HG03103 (cell line): Measurements from ENCODE around the gene MACF1.

Experiments used
- ATAC-seq: cut with Tn5 transposase; IDR thresholded peaks from one replicate; pipeline ENCODE4 v1.9.1; 2021; ENCODE audit warnings: low read depth; ENCODE audit not compliant: unreplicated experiment

The MACF1 gene

GRCh38 chr1:39258925-39259244, 54.4 kb downstream of the MACF1 start:
- no peak for ATAC-seq

- ATAC-seq: no peak
Observed at GRCh38 chr1:39261712-39262221, 57.3 kb downstream of the MACF1 start.

GRCh38 chr1:39262802-39263201, 58.3 kb downstream of the MACF1 start:
- no peak for ATAC-seq

- no peak for ATAC-seq
Observed at GRCh38 chr1:39266269-39266668, 61.8 kb downstream of the MACF1 start.

DNA sequence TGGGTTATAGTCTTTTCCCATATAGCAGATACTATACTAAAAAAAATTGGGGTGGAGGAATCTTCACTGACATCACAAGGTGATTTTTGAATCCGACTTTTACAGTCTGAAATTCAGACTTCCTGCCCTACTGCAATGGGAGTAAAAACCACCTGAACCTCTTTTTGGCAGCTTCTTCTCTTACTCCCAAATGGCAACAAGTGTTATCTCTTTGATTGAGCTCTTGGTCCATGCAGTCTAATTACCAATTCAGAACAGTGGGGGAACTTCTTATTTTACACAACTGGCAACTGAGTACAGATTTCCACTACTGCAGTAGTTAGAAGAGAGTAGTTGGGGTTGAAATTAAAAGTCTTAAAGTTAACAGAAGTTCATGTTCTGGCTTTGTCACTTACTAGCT, 62.3 kb downstream of the MACF1 start:
- no peak for ATAC-seq

DNA sequence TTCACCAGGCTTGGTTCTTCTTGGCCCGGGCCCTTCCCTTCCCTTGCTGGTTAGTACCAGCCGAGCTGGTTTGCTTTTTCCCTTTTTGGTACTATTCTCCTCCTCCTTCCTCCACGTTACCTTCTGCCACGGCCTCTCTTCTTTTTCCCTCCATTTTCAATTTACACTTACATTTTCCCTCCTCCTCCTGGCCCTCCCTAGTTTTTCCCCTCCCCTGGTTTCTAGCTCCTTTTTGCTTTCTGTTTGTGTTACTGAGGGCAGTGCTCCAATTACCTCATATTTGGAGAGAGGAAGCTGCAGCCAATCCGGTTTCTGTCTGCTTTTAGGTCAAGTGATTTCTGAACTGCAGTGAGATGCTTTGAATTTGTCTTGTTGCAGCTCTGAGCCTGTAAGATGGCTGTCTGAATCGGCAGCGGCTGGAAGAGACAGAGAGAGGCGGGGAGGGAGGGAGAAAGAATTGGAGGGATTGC, 63.7 kb downstream of the MACF1 start:
- ATAC-seq: no peak

DNA sequence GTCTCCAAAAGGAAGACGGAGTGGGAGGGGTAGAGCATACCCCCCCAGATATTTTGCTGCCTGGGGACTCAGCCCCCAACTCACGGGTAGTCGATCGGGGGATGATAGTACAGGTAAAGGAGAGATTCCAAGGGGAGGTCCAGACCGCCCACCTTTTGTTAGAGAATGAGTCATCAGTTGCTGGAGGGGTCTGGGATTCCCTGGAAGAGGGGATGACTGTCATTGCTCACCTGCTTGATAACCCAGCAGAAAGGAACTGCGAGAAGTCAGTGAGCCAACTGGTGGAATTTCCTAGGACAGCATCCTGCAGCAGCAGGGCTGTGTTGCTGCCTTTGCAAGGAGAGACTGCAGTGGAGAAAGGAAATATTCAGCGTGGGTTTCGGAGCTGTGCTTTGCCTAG, 64.4 kb downstream of the MACF1 start:
- no peak for ATAC-seq

DNA sequence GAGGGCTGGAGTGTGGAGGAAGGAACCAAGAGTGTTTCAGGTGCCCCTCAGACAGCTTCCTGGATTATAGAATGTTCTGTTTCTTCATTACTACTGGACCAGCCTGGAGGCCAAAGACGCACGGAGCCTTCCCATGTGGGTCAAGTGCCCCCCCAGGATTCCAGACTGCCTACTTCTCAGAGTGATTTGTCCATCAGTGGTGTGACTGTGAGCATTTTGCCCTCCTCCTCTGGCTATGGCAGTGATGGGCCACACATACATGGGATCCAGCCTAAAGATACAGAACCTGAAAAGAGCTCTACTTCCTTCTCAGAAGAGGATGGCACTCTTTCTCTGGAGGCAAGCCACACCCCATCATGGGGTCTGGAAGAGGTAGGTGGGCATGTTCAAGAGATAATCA, 64.9 kb downstream of the MACF1 start:
- ATAC-seq: no peak

DNA sequence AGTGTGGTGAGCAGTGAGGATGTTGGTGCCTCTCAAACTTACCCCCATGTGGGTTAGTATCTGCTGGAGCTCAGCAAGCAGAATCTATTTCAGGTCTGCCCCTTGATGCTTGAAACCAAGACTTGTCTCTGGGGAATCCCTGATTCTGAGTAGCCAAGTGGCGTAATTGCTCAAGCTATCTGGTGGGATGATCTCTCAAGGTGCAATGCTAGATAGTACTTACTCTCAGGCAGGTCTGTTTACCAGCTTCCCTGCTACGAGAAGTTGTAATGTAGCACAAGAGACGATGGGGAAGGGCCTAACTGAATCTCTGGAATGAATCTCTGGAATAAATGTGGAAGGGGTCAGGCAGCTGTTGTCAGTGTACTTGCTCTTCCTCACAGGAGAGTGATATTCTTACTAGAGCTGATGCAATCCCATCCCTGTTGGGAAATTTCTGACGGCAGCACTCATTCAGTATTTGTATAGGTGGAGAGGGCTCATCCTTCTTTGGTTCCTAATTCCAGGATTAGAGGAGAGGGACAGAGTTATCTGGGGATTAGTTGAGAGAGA, 65.4 kb downstream of the MACF1 start:
- ATAC-seq: peak; percentile 58

GRCh38 chr1:39270368-39270767, 65.9 kb downstream of the MACF1 start:
- ATAC-seq: no peak

DNA sequence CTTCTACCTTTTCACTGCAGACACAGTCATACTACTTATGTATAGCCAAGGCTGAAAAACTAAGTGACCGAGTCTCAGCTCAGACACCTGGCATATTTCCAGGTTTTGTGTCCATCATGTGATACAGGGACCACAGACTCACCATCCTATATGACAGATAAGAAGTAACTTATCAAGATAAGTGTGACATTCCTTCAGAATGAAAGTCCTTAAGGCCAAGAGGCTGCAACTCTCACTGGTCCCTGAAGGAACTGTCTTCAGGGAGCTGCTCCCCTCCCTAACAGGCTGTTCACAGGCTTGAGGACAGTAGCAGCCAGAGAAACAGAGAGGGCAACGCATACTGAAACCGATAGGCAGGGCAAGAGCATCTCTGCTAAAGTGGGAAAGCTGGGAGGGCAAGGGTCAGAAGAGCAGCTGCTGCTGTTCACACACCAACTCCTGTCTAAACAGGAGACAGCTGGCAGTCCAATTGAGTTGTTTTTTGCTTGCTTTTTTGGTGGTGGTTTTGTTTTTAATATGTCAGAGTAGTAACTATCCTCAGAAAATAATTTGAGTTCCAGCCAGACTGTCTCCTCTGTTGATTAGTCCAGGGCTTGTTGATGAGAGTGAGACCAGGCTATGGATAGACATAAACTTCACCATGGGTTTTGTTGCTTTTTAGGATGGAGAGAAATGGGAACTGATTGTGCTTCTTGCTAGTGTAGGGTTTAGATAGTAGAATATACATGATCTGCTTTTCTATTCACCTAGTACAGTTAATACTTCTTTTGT, 67.7 kb downstream of the MACF1 start:
- no peak for ATAC-seq

- no peak for ATAC-seq
Observed at GRCh38 chr1:39272798-39273469, 68.4 kb downstream of the MACF1 start.

GRCh38 chr1:39275836-39276507, 71.5 kb downstream of the MACF1 start:
- ATAC-seq: no peak

GRCh38 chr1:39277879-39278278, 73.4 kb downstream of the MACF1 start:
- ATAC-seq: no peak

DNA sequence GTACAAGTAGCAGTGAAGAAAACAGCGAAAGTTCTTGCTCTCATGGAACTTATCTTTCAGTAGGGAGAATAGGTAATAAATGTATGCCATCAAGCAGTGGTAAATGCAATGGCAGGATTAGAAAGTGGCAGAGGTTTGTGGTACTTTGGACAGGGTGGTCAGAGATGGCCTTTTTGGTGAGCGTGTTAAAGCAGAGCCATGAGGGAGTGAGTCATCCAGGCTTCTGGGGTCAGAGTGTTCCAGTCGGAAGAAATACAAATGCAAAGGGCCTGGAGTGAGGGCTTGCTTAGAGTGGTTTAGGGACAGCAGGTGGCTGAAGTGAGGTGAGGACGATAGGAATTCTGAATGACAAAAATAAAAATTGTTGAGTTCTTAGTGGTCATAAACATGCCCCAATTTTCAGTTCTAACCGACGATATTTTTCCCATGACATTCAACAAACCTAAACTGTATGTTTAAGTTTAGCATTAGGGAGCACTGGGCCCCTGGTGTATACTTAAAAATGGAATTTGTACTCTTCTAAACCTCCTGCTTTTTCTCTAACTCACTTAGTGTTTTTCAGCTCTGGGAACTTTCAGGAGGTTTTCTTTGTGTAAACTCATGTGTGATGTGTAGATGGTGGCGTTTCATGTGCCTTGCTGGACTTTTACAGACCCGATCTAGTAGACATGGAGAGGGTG, 78.2 kb downstream of the MACF1 start:
- ATAC-seq: no peak

GRCh38 chr1:39283858-39284257, 79.4 kb downstream of the MACF1 start:
- no peak for ATAC-seq

DNA sequence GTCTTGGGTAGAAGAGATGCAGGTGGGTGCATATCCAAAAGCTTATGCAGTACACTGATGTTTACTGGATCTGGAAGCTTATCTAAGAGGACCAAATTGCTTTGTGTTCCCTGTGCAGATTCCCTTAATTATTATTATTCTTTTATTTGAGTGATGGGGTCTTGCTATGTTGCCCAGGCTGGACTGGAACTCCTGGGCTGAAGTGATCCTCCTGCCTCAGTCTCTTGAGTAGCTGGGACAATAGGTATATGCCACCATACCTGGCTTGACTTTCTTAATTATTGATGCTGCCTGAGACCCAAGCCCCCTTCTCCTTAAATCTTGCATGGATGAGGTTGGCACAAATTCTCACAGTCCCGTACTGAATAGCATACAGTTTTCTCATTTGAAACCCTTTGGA, 83.0 kb downstream of the MACF1 start:
- ATAC-seq: no peak

DNA sequence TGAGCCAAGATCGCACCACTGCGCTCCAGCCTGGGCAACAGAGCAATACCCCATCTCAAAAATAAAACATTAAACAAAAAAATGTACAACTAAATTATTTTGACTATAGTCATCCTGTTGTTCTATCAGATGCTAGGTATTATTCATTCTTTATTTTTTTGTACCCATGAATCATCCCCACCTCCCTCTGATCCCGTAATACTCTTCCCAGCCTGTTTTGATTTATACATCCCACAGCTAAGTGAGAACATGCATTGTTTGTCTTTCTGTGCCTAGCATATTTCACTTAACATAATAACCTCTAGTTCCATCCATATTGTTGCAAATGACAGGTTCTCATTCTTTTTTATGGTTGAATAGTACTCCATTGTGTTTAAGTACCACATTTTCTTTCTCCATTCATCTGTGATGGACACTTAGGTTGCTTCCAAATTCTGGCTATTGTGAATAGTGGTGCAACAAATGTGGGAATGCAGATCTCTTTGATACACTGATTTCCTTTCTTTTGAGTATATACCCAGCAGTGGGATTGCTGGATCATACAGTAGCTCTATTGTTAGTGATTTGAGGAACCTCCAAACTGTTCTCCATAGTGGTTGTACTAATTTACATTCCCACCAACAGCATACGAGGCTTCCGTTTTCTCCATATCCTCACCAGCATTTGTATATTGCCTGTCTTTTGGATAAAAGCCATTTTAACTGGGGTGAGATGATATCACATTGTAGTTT, 84.4 kb downstream of the MACF1 start:
- no peak for ATAC-seq

- ATAC-seq: no peak
Observed at GRCh38 chr1:39292401-39292800, 87.9 kb downstream of the MACF1 start.
